Right hindlimb (tissue), 1 donor: ENCODE data around the gene KCNE5.
A peak's percentile ranks its signal among the peaks of the same experiment; 100 is the strongest.
"Not testable (repeated sequence)": the region's sequence is repeated elsewhere in the genome, so short reads cannot be mapped to it uniquely, and the experiment has no call there.

Experiments used
- DNase-seq: peaks from one replicate; pipeline ENCODE4 v3.0.0-alpha.2; 2018

KCNE5 gene

GRCh38 chrX:109601486-109601885 lies 23.5 kb downstream of the KCNE5 start:
- DNase-seq, result no peak

GRCh38 chrX:109600237-109600651 lies 24.7 kb downstream of the KCNE5 start:
- DNase-seq, result peak; percentile 77

GRCh38 chrX:109596015-109596414 lies 29.0 kb downstream of the KCNE5 start:
- DNase-seq, result no peak

- DNase-seq, result no peak
Observed at GRCh38 chrX:109590176-109590575, 34.8 kb downstream of the KCNE5 start.

- DNase-seq, result no peak
Observed at GRCh38 chrX:109585488-109585887, 39.5 kb downstream of the KCNE5 start.

- no peak for DNase-seq
Observed at GRCh38 chrX:109578916-109579315, 46.1 kb downstream of the KCNE5 start.

- no peak for DNase-seq
Observed at GRCh38 chrX:109577055-109577454, 47.9 kb downstream of the KCNE5 start.

GRCh38 chrX:109576083-109576482 lies 48.9 kb downstream of the KCNE5 start:
- DNase-seq, result not testable (repeated sequence)
